Measurements from ENCODE around the gene EFNA1. TPM values are rescaled to one million over a fixed set of nuclear protein-coding genes. Genes with fewer than 3 reads are reported as not detected.

Gene EFNA1
- polyA plus RNA-seq, 4 donors = 50.6 to 166 (median 145) TPM

DNA sequence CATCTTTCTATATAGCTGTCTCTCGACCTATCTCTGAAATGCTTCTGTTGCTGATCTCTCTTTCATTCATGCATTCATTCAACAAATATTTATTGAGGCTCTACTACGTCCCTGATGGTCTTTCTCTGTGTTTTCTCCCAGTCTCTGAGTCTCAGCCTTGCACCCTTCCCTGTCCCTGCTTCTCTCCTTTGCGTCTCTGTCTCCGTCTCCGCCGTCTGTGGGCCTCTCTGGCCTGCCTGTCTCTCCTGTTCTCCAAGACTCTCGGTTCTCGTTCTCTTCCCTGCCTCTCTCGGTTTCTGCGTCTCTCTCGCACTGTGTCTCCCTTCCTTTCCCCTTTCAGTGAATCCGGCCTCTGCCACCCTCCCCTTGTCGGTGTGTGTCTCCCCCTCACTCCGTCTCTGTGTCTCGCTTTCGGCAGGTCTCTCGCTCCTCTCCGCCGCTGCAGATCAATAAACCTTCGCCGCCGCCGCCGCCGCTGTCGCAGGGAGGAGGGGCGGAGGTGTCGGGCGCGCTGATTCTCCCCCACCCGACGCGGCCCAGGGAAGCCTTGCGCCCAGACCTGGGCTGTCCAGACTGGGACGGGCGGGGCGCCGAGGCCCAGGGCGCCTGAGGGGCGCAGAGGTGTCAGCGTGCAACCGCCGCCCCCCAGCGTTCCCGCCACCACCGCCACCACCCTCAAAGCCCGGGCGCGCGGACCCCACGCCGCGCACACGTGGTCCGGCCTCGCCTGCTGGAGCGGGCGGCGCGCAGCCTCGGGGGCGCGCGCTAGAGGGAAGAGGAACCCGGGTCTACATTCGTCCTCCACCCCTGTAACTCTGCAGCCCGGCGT lies 46.0 kb upstream of the EFNA1 start:
- H3K36me3 ChIP-seq (ENCODE audit: control insufficient read depth in 3 of 3, insufficient read depth in 2 of 3, low read depth in 1 of 3, low read length in 3 of 3) = peaks cover 0 to 6% (median 0%) of the 10 kb centered on the region in 3 donors
- H3K4me3 ChIP-seq (ENCODE audit: low read depth in 1 of 3, low read length in 3 of 3) = peak overlapping the region in 2 of 3 donors; percentile 24 to 25
- no peak for FAIRE-seq
- no peaks in the 10 kb centered on the region for H3K9me3 ChIP-seq (ENCODE audit: control insufficient read depth in 2 of 2, insufficient read depth in 1 of 2, low read depth in 1 of 2, low read length in 1 of 2)
- DNase-seq = peak; percentile 40 to 74
- H3K4me1 ChIP-seq (ENCODE audit: control insufficient read depth in 3 of 3, insufficient read depth in 2 of 3, low read depth in 1 of 3, low read length in 2 of 3) = peaks cover 7 to 82% (median 11%) of the 10 kb centered on the region in 3 donors
- no peak overlapping the region for H3K27ac ChIP-seq (ENCODE audit: low read depth in 1 of 3, low read length in 2 of 3)
- WGBS, 3 donors = 1 to 2% (median 1%) methylated on average over 42 to 68 of the region's 68 CpGs
- peaks cover 0 to 53% (median 24%) of the 10 kb centered on the region in 3 donors for H3K27me3 ChIP-seq (ENCODE audit: control insufficient read depth in 3 of 3, insufficient read depth in 3 of 3, low read length in 3 of 3)

DNA sequence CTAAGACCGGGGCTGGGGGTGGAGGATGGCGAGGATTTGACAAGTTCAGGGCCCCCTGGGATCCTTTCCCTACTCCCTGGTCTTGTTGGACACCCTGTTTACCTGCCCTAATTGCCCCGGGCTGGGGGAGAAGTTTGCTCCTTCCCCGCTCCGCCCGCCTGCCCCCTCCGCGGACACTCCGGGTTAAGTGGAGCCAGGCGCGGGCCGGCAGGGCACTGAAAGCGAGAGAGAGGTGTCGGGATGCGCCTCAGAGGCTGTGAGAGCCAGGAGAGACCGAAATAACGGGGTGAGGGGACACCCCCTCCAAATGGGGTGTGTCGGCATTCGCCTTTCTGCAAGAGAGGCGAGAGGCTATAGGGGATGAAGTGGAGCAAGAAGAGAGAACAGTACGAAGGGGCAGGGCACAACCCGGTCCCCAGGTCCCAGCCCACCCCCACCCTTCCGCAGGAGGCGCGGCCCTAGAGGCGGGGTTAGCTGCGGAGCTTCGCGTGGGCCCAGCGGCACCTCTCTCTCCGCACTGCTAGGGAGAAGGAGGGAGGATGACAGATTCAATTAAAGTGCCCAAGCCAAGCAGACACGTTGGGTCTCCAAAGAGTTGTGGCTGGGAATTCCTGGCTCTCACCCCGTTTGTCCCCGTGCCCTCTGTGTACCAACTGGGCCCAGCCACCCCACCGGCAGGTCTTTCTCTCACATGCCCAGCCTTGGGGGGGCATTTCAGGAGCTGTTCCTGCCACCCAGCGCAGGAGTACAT lies 45.2 kb upstream of the EFNA1 start:
- peak overlapping the region in 2 of 3 donors; percentile 24 for H3K4me3 ChIP-seq (ENCODE audit: low read depth in 1 of 3, low read length in 3 of 3)
- DNase-seq = peak in 1 of 2 donors; percentile 63
- H3K9me3 ChIP-seq (ENCODE audit: control insufficient read depth in 2 of 2, insufficient read depth in 1 of 2, low read depth in 1 of 2, low read length in 1 of 2) = no peaks in the 10 kb centered on the region
- H3K36me3 ChIP-seq (ENCODE audit: control insufficient read depth in 3 of 3, insufficient read depth in 2 of 3, low read depth in 1 of 3, low read length in 3 of 3) = peaks cover 0 to 11% (median 0%) of the 10 kb centered on the region in 3 donors
- no peak for FAIRE-seq
- peaks cover 0 to 53% (median 24%) of the 10 kb centered on the region in 3 donors for H3K27me3 ChIP-seq (ENCODE audit: control insufficient read depth in 3 of 3, insufficient read depth in 3 of 3, low read length in 3 of 3)
- H3K4me1 ChIP-seq (ENCODE audit: control insufficient read depth in 3 of 3, insufficient read depth in 2 of 3, low read depth in 1 of 3, low read length in 2 of 3) = peaks cover 7 to 76% (median 11%) of the 10 kb centered on the region in 3 donors
- peak overlapping the region in 2 of 3 donors; percentile 32 to 66 for H3K27ac ChIP-seq (ENCODE audit: low read depth in 1 of 3, low read length in 2 of 3)
- 1 to 4% (median 4%) methylated on average over 29 to 36 of the region's 36 CpGs for WGBS, 3 donors

DNA sequence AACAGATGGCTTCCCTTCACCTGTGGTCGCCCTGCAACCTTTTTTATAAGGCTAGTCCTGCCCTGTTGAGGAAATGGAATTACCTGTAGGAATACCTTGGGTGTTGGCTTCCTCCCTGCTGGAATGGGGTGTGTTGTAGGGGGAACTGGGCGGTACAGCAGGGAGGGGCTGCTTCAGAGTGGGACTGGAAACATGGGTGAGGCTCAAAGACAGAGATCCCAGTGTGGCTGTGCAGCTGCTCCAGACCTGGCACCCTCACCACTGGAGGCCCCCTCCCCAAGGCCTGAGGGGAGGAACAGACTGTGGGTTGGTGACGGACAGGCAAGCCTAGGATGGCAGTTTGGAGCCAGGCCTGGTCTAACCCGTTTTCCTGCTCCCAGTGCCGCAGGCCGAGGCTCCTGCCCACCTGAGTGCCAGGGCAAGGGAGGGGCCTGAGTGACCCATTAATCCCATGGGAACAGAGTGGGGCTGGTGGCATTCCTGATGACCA lies 44.6 kb upstream of the EFNA1 start:
- Histone ChIP-seq H3K36me3 (ENCODE audit: control insufficient read depth in 3 of 3, insufficient read depth in 2 of 3, low read depth in 1 of 3, low read length in 3 of 3) (peaks cover 0 to 11% (median 0%) of the 10 kb centered on the region in 3 donors), H3K4me1 (ENCODE audit: control insufficient read depth in 3 of 3, insufficient read depth in 2 of 3, low read depth in 1 of 3, low read length in 2 of 3) (peaks cover 7 to 70% (median 11%) of the 10 kb centered on the region in 3 donors), H3K27me3 (ENCODE audit: control insufficient read depth in 3 of 3, insufficient read depth in 3 of 3, low read length in 3 of 3) (peaks cover 0 to 53% (median 24%) of the 10 kb centered on the region in 3 donors), H3K9me3 (ENCODE audit: control insufficient read depth in 2 of 2, insufficient read depth in 1 of 2, low read depth in 1 of 2, low read length in 1 of 2) (no peaks in the 10 kb centered on the region), H3K27ac (ENCODE audit: low read depth in 1 of 3, low read length in 2 of 3) (peak overlapping the region in 2 of 3 donors; percentile 37 to 66), H3K4me3 (ENCODE audit: low read depth in 1 of 3, low read length in 3 of 3) (no peak overlapping the region)
- 16 to 47% (median 29%) methylated on average over 6 of the region's 6 CpGs for WGBS, 3 donors
- peak; percentile 80 to 82 for DNase-seq
- no peak for FAIRE-seq

DNA sequence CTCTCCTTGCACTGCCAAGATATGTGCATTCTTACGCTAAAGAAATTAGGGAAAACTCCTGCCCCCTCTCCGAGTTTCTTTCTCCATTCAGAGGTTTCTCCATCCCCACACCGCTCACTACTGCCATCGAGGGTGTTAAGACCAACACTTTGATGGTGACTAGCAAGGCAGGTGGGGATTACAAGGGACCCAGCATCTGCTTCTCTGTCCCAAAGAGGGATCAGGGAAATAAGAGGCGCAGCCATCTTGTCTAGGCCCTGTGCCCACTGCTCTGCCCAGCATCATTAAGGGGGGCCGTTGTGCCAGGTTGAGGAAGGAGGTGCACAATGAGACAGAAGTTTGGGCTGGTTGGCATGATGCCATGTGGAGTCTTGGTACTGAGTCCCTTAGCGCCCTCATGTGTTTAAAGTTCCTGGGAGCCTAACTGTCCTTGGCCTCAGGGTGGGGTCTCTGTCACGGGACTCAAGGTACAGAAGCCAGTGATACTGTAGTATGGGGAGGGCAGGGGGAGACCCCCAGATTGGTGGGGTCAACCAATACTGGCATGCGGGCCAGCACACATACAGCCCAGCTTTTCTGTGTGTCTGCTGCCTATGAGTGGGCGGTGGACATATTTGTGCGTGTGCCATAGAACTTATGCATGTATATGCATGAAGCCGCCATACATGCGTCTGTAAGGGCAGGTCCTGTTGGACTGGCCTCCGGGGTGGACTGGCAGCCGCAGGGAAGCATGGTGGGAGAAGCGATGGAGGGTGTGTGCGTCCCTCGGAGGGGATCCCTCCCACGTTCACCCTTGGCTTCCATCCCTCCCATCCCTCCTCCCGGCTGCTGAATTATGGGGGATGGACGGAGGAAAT lies 43.6 kb upstream of the EFNA1 start:
- WGBS, 3 donors = 18 to 27% (median 23%) methylated on average over 20 to 21 of the region's 21 CpGs
- H3K27me3 ChIP-seq (ENCODE audit: control insufficient read depth in 3 of 3, insufficient read depth in 3 of 3, low read length in 3 of 3) = peaks cover 0 to 50% (median 24%) of the 10 kb centered on the region in 3 donors
- peak overlapping the region in 1 of 3 donors; percentile 90 for H3K4me3 ChIP-seq (ENCODE audit: low read depth in 1 of 3, low read length in 3 of 3)
- H3K4me1 ChIP-seq (ENCODE audit: control insufficient read depth in 3 of 3, insufficient read depth in 2 of 3, low read depth in 1 of 3, low read length in 2 of 3) = peaks cover 7 to 63% (median 11%) of the 10 kb centered on the region in 3 donors
- peaks cover 0 to 11% (median 0%) of the 10 kb centered on the region in 3 donors for H3K36me3 ChIP-seq (ENCODE audit: control insufficient read depth in 3 of 3, insufficient read depth in 2 of 3, low read depth in 1 of 3, low read length in 3 of 3)
- DNase-seq (peak in 1 of 2 donors; percentile 58), FAIRE-seq (no peak)
- H3K27ac ChIP-seq (ENCODE audit: low read depth in 1 of 3, low read length in 2 of 3) = peak overlapping the region in 1 of 3 donors; percentile 66
- H3K9me3 ChIP-seq (ENCODE audit: control insufficient read depth in 2 of 2, insufficient read depth in 1 of 2, low read depth in 1 of 2, low read length in 1 of 2) = no peaks in the 10 kb centered on the region

DNA sequence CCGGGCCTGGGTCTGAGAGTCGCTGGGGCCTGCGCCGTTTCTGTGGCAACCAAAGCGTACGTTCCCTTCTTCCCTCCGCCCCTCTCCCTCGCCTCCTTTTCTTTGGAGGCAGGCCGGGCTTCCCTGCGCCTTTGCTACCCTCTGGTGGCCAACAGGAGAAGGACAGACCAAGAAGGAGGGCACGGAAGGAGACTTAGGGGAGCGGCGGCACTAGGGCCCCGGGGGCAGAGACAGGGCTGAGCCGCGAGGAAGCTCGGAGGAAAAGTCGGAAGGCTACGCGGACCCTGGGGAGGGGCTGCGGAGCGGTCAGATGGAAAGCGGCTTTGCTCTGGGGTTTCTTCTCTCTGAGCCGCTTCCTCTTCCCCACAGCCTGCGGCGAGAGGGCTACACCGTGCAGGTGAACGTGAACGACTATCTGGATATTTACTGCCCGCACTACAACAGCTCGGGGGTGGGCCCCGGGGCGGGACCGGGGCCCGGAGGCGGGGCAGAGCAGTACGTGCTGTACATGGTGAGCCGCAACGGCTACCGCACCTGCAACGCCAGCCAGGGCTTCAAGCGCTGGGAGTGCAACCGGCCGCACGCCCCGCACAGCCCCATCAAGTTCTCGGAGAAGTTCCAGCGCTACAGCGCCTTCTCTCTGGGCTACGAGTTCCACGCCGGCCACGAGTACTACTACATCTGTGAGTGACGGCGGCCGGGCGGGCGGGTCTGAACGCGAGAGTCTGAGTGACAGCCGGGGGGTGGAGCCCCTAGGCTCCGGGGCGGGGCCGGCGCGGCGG lies 42.8 kb upstream of the EFNA1 start:
- Histone ChIP-seq H3K27me3 (ENCODE audit: control insufficient read depth in 3 of 3, insufficient read depth in 3 of 3, low read length in 3 of 3) (peaks cover 0 to 42% (median 23%) of the 10 kb centered on the region in 3 donors), H3K4me3 (ENCODE audit: low read depth in 1 of 3, low read length in 3 of 3) (peak overlapping the region; percentile 35 to 90 (median 60)), H3K27ac (ENCODE audit: low read depth in 1 of 3, low read length in 2 of 3) (peak overlapping the region; percentile 46 to 99 (median 94)), H3K9me3 (ENCODE audit: control insufficient read depth in 2 of 2, insufficient read depth in 1 of 2, low read depth in 1 of 2, low read length in 1 of 2) (no peaks in the 10 kb centered on the region), H3K4me1 (ENCODE audit: control insufficient read depth in 3 of 3, insufficient read depth in 2 of 3, low read depth in 1 of 3, low read length in 2 of 3) (peaks cover 6 to 56% (median 9%) of the 10 kb centered on the region in 3 donors), H3K36me3 (ENCODE audit: control insufficient read depth in 3 of 3, insufficient read depth in 2 of 3, low read depth in 1 of 3, low read length in 3 of 3) (peaks cover 0 to 11% (median 0%) of the 10 kb centered on the region in 3 donors)
- FAIRE-seq (no peak), DNase-seq (peak; percentile 95 to 99)
- WGBS, 3 donors = 0 to 1% (median 1%) methylated on average over 60 to 67 of the region's 67 CpGs

DNA sequence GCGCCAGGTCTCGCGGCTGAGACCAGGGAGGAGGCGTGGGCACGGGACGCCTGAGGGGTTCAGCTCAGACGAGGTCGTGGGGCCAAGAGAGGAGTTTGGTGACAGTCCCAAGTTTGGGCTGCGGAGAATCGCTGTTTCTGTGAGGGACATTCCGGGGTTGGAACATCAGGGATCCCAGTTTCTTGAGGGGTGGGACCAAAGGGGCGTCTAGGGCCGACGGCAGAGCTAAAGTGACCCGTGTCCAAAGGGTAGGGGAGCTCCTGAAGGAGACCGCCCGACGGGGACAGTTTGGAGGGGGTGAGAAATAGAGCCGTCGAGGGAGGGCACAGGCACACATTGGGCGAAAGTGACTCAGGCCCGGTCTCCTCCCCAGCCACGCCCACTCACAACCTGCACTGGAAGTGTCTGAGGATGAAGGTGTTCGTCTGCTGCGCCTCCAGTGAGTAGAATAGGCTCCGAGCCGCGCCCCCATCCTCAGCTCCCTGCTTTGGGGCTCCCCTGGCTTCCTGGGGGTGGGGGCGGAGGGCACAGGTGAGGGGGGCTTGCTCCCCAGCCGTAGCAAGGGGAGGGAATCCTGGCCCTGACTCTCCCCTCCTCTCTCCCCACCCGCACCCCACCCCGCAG lies 42.1 kb upstream of the EFNA1 start:
- Histone ChIP-seq H3K4me1 (ENCODE audit: control insufficient read depth in 3 of 3, insufficient read depth in 2 of 3, low read depth in 1 of 3, low read length in 2 of 3) (peaks cover 2 to 49% (median 6%) of the 10 kb centered on the region in 3 donors), H3K27me3 (ENCODE audit: control insufficient read depth in 3 of 3, insufficient read depth in 3 of 3, low read length in 3 of 3) (peaks cover 0 to 35% (median 19%) of the 10 kb centered on the region in 3 donors), H3K36me3 (ENCODE audit: control insufficient read depth in 3 of 3, insufficient read depth in 2 of 3, low read depth in 1 of 3, low read length in 3 of 3) (peaks cover 0 to 11% (median 0%) of the 10 kb centered on the region in 3 donors), H3K9me3 (ENCODE audit: control insufficient read depth in 2 of 2, insufficient read depth in 1 of 2, low read depth in 1 of 2, low read length in 1 of 2) (no peaks in the 10 kb centered on the region), H3K27ac (ENCODE audit: low read depth in 1 of 3, low read length in 2 of 3) (peak overlapping the region; percentile 69 to 99 (median 94)), H3K4me3 (ENCODE audit: low read depth in 1 of 3, low read length in 3 of 3) (peak overlapping the region; percentile 35 to 90 (median 60))
- 1 to 2% (median 2%) methylated on average over 27 to 32 of the region's 32 CpGs for WGBS, 3 donors
- DNase-seq = peak in 1 of 2 donors; percentile 81
- no peak for FAIRE-seq
